GM19351 (cell line): ENCODE data around the gene UMPS.

Experiments
- ATAC-seq: cut with Tn5 transposase; IDR thresholded peaks from one replicate; pipeline ENCODE4 v1.9.1; 2021; ENCODE audit warnings: mild to moderate bottlenecking, moderate library complexity; ENCODE audit not compliant: unreplicated experiment

UMPS gene

GRCh38 chr3:124763206-124763605, 33.0 kb downstream of the UMPS start:
- ATAC-seq = no peak

- ATAC-seq = no peak
Measured at GRCh38 chr3:124763644-124764358, 33.5 kb downstream of the UMPS start.

- no peak for ATAC-seq
Measured at GRCh38 chr3:124764746-124765145, 34.5 kb downstream of the UMPS start.

GRCh38 chr3:124765197-124765840, 35.1 kb downstream of the UMPS start:
- ATAC-seq = no peak

GRCh38 chr3:124766113-124767095, 36.2 kb downstream of the UMPS start:
- no peak for ATAC-seq

GRCh38 chr3:124767264-124767663, 37.0 kb downstream of the UMPS start:
- no peak for ATAC-seq

GRCh38 chr3:124767691-124768090, 37.4 kb downstream of the UMPS start:
- no peak for ATAC-seq

GRCh38 chr3:124768812-124769211, 38.6 kb downstream of the UMPS start:
- ATAC-seq = no peak

- ATAC-seq = no peak
Measured at GRCh38 chr3:124769462-124769861, 39.2 kb downstream of the UMPS start.

GRCh38 chr3:124770336-124771082, 40.3 kb downstream of the UMPS start:
- ATAC-seq = no peak

- no peak for ATAC-seq
Measured at GRCh38 chr3:124771083-124771445, 40.8 kb downstream of the UMPS start.

- no peak for ATAC-seq
Measured at GRCh38 chr3:124772081-124772831, 42.0 kb downstream of the UMPS start.

GRCh38 chr3:124773351-124774326, 43.4 kb downstream of the UMPS start:
- no peak for ATAC-seq

GRCh38 chr3:124774327-124774718, 44.1 kb downstream of the UMPS start:
- ATAC-seq = no peak

- ATAC-seq = no peak
Measured at GRCh38 chr3:124774841-124775402, 44.7 kb downstream of the UMPS start.

GRCh38 chr3:124775877-124776276, 45.6 kb downstream of the UMPS start:
- no peak for ATAC-seq

GRCh38 chr3:124776856-124777255, 46.6 kb downstream of the UMPS start:
- no peak for ATAC-seq

- ATAC-seq = no peak
Measured at GRCh38 chr3:124777762-124778470, 47.7 kb downstream of the UMPS start.
